HG02885 (cell line): Measurements from ENCODE around the gene MINDY1.

Experiments
- ATAC-seq: cut with Tn5 transposase; IDR thresholded peaks from one replicate; pipeline ENCODE4 v1.9.1; 2021; ENCODE audit warnings: mild to moderate bottlenecking; ENCODE audit not compliant: unreplicated experiment, poor library complexity

Gene MINDY1

GRCh38 chr1:150969626-150970025 lies 37.1 kb downstream of the MINDY1 start:
- ATAC-seq: no peak

- no peak for ATAC-seq
These were observed 38.2 kb downstream of the MINDY1 start for GRCh38 chr1:150968491-150968890.

GRCh38 chr1:150967936-150968335 lies 38.8 kb downstream of the MINDY1 start:
- ATAC-seq: no peak

- ATAC-seq: no peak
These were observed 40.7 kb downstream of the MINDY1 start for GRCh38 chr1:150966011-150966410.

- no peak for ATAC-seq
These were observed 41.1 kb downstream of the MINDY1 start for GRCh38 chr1:150965605-150966004.

- ATAC-seq: no peak
These were observed 42.6 kb downstream of the MINDY1 start for GRCh38 chr1:150964164-150964489.

- ATAC-seq: no peak
These were observed 43.2 kb downstream of the MINDY1 start for GRCh38 chr1:150963321-150964163.

- no peak for ATAC-seq
These were observed 44.9 kb downstream of the MINDY1 start for GRCh38 chr1:150961756-150962155.

- no peak for ATAC-seq
These were observed 46.1 kb downstream of the MINDY1 start for GRCh38 chr1:150960646-150961045.

GRCh38 chr1:150957666-150958065 lies 49.0 kb downstream of the MINDY1 start:
- no peak for ATAC-seq

- ATAC-seq: no peak
These were observed 51.4 kb downstream of the MINDY1 start for GRCh38 chr1:150955280-150955679.

GRCh38 chr1:150954708-150955107 lies 52.0 kb downstream of the MINDY1 start:
- no peak for ATAC-seq
